Hematopoietic multipotent progenitor cell treated with erythropoietin and hydrocortisone succinate and interleukin-3 and kit ligand, for 4 days (in vitro differentiated cells): ENCODE results near the gene MPHOSPH9.

Experiments used
- DNase-seq: peaks from one replicate; pipeline ENCODE4 v3.0.0-alpha.2; 2015

The MPHOSPH9 gene

GRCh38 chr12:123119808-123120207, 113.1 kb downstream of the MPHOSPH9 start:
- DNase-seq: no peak

GRCh38 chr12:123118497-123118896, 114.4 kb downstream of the MPHOSPH9 start:
- DNase-seq: no peak

GRCh38 chr12:123115409-123116121, 117.4 kb downstream of the MPHOSPH9 start:
- peak; percentile 72 for DNase-seq

GRCh38 chr12:123114304-123115083, 118.4 kb downstream of the MPHOSPH9 start:
- no peak for DNase-seq

GRCh38 chr12:123113026-123113425, 119.9 kb downstream of the MPHOSPH9 start:
- DNase-seq: no peak

GRCh38 chr12:123111498-123112165, 121.3 kb downstream of the MPHOSPH9 start:
- DNase-seq: peak; percentile 22

- DNase-seq: no peak
Measured at GRCh38 chr12:123109319-123109772, 123.6 kb downstream of the MPHOSPH9 start.

GRCh38 chr12:123108682-123109066, 124.3 kb downstream of the MPHOSPH9 start:
- DNase-seq: no peak

- no peak for DNase-seq
Measured at GRCh38 chr12:123107926-123108681, 124.8 kb downstream of the MPHOSPH9 start.

- peak; percentile 84 for DNase-seq
Measured at GRCh38 chr12:123106640-123107359, 126.1 kb downstream of the MPHOSPH9 start.

- no peak for DNase-seq
Measured at GRCh38 chr12:123105211-123105826, 127.6 kb downstream of the MPHOSPH9 start.

GRCh38 chr12:123104809-123105208, 128.1 kb downstream of the MPHOSPH9 start:
- DNase-seq: no peak
